Activated CD4-positive, alpha-beta T cell treated with anti-CD3 and anti-CD28 coated beads for 4 hours (primary cell): ENCODE data around the gene FMOD.
A peak's percentile ranks its signal among the peaks of the same experiment; 100 is the strongest.
"Not testable (repeated sequence)": the region's sequence is repeated elsewhere in the genome, so short reads cannot be mapped to it uniquely, and the experiment has no call there.

Experiments used
- DNase-seq, 2 donors: peaks; one replicate each; pipeline ENCODE4 v3.0.0-alpha.2; 2020

FMOD gene

GRCh38 chr1:203304919-203305808 lies 45.8 kb downstream of the FMOD start, which contains the start of gene BTG2:
BTG2 (plus strand) TSS chr1:203305519; CDS start chr1:203305607, 88 bp downstream.
- DNase-seq: peak; percentile 91 to 93

- DNase-seq: no peak
Observed at GRCh38 chr1:203304391-203304918, 46.5 kb downstream of the FMOD start.

- DNase-seq: no peak
Observed at GRCh38 chr1:203302894-203303293, 48.0 kb downstream of the FMOD start.

DNA sequence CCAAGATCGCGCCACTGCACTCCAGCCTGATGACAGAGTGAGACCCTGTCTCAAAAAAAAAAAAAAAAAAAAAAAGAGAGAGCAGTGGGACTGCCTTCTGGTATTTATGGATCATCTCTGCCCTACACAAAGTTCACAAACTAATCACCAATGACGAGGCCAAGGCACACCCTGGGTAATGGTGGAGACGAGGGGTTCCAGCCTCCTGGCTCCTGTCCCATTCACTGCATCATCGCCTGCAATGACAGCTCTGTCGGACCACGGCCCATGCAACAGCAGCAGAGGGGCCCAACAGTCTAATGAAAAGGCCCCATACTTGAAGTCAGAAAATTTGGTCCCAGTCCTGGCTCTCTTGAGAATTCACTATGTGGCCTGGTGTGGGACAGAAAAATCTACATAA lies 48.5 kb downstream of the FMOD start:
- DNase-seq: no peak

- DNase-seq: no peak
Observed at GRCh38 chr1:203301331-203301668, 49.6 kb downstream of the FMOD start.

GRCh38 chr1:203300441-203301330 lies 50.2 kb downstream of the FMOD start:
- DNase-seq: no peak

DNA sequence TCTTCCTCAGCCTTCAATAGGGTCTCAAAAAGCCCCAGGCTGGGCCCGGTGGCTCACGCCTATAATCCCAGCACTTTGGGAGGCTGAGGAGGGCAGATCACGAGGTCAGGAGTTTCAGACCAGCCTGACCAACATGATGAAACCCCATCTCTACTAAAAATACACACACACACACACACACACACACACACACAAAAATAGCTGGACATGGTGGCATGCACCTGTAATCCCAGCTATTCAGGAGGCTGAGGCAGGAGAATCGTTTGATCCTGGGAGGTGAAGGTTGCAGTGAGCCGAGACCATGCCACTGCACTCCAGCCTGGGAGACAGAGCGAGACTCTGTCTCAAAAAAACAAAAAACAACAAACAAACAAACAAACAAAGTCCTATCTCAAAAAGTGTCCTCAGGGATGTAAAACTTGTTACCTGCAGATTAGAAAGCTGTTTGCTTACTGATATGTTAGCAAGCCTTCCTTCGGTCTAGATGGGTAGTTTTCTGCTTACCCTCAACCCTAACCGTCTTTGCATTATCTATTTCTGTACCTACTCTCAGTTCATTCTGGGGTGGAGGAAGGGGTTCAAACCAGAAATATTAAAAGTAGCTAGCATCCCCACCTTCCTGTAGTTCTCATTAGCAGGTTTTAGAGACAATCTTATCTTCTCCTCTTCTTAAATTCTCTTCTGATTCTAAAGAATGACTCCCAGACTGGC lies 51.0 kb downstream of the FMOD start:
- not testable (repeated sequence) for DNase-seq

DNA sequence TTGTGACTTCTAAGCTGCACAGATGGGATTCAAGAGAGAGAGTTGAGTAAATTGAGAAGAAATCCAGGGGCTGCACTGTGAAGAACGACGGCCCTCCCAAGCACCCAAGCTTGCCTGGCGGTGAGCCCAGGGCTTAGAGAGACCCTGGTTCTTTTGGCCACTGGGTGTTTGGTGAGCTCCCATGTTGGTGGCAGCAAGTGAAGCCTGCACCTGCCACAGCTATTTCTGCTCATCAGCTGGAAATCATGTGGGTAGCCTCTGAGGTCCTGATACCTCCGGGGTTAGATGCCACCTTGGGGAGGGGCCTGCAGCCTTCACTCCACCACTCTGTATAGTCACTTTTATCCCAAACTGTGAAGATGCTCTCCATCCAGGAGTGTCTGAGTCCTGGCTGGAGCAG lies 51.8 kb downstream of the FMOD start:
- DNase-seq: no peak

DNA sequence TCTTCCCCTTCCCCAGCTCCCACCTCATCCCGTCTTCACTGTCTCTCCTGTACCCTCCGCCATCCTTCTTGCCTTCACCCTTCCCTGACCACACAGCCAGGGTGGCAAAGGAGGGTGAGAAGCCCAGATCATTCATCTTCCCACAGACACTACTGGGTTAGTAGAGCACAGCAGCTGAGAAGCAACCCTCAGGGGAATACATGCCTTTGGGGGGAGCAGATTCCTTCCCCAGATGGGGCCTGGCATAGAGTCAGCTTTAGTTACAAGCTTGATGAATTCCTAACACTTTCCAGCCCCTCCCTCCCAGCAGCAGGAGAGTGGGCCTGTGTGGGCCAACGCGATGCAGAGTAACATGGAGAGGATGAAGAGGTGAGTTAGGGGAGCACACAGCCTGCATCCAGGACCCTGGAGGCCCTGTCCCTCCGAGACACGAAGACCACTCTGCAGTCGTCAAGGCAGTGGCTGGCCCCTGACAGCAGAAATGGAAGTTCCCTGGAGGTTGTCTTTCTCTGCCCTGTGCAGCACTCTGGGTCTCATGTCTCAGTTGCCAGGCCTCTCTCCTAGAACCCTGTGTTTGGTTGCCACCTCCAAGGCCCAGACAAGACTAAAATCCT lies 54.4 kb downstream of the FMOD start:
- no peak for DNase-seq

GRCh38 chr1:203295796-203296195 lies 55.1 kb downstream of the FMOD start:
- DNase-seq: no peak

- no peak for DNase-seq
Observed at GRCh38 chr1:203291201-203292096, 59.5 kb downstream of the FMOD start.
